Measurements from ENCODE around the gene SOX8. TPM values are rescaled to one million over a fixed set of nuclear protein-coding genes. Genes with fewer than 3 reads are reported as not detected.
A peak's percentile ranks its signal among the peaks of the same experiment; 100 is the strongest.

The SOX8 gene
- total RNA-seq, 1 donor from 2014 or later: 7.0 TPM

DNA sequence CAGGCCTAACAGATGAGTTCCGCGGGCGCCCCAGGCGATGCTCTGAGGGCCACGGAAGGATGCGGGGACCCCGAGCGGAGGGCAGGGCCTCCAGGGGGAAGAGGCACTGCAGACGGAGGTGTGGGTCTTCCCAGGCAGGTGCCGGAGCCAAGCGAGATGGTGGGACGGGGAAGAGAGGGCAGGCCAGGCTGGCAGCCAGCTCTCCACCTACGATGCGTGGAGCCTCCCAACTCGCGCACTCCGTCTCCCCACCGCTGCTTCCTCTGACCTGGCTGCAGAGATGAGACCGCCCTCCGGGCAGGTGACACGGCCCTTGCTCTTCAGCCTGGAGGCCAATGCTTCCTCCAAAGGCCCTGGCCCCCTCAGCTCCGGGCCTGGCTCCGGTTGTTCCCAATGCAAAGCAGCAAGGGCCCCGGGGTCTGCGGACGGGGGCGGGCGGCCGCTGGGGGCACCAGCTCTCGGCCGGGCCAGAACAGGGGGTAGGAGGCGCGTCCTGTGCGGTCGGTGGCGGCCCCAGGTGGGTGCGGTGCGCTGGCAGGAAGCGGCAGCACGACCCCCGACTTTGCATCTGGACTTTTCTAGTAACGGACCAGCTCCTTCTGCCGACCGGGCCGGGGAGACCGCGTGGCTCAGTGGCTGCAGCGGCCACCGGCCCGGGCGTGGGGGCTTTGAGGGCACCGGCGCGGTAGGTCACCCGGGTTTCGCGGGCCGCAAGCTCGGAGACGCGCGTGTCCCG lies 1.5 kb upstream of the SOX8 start:
- Mint-ChIP-seq H3K27ac (ENCODE audit: unreplicated experiment) (no peak overlapping the region), H3K27me3 (ENCODE audit: unreplicated experiment) (peaks cover 18% of the 10 kb centered on the region), H3K36me3 (ENCODE audit: unreplicated experiment) (no peaks in the 10 kb centered on the region), H3K4me1 (ENCODE audit: low read depth, unreplicated experiment) (peaks cover 25% of the 10 kb centered on the region), H3K9me3 (ENCODE audit: unreplicated experiment) (peaks cover 15% of the 10 kb centered on the region), H3K4me3 (ENCODE audit: unreplicated experiment) (peak overlapping the region; percentile 68)
- TF ChIP-seq, protein P1, sequence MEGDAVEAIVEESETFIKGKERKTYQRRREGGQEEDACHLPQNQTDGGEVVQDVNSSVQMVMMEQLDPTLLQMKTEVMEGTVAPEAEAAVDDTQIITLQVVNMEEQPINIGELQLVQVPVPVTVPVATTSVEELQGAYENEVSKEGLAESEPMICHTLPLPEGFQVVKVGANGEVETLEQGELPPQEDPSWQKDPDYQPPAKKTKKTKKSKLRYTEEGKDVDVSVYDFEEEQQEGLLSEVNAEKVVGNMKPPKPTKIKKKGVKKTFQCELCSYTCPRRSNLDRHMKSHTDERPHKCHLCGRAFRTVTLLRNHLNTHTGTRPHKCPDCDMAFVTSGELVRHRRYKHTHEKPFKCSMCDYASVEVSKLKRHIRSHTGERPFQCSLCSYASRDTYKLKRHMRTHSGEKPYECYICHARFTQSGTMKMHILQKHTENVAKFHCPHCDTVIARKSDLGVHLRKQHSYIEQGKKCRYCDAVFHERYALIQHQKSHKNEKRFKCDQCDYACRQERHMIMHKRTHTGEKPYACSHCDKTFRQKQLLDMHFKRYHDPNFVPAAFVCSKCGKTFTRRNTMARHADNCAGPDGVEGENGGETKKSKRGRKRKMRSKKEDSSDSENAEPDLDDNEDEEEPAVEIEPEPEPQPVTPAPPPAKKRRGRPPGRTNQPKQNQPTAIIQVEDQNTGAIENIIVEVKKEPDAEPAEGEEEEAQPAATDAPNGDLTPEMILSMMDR (IDR thresholded peaks at IDR 0.05; ENCODE audit: partially characterized antibody, unreplicated experiment): no peak
- DNase-seq: no peak

DNA sequence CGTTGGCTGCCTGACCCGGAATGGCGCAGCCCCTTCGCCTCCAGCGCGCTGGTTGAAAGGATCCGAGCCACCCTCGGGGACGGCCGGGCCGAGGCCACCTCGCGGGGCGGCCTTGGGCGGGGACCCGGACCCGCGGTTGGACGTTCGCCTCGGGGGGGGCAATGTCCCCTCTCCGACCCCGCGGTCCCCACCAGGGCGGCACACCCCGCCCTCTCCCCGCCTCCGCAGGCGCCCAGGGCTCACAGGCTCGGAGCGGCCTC lies 1.0 kb upstream of the SOX8 start:
- H3K27ac Mint-ChIP-seq (ENCODE audit: unreplicated experiment): no peak overlapping the region
- peaks cover 18% of the 10 kb centered on the region for H3K27me3 Mint-ChIP-seq (ENCODE audit: unreplicated experiment)
- DNase-seq: no peak
- H3K9me3 Mint-ChIP-seq (ENCODE audit: unreplicated experiment): peaks cover 15% of the 10 kb centered on the region
- peaks cover 24% of the 10 kb centered on the region for H3K4me1 Mint-ChIP-seq (ENCODE audit: low read depth, unreplicated experiment)
- H3K36me3 Mint-ChIP-seq (ENCODE audit: unreplicated experiment): no peaks in the 10 kb centered on the region
- H3K4me3 Mint-ChIP-seq (ENCODE audit: unreplicated experiment): no peak overlapping the region
- TF ChIP-seq, protein P1 (IDR thresholded peaks at IDR 0.05; ENCODE audit: partially characterized antibody, unreplicated experiment): no peak

DNA sequence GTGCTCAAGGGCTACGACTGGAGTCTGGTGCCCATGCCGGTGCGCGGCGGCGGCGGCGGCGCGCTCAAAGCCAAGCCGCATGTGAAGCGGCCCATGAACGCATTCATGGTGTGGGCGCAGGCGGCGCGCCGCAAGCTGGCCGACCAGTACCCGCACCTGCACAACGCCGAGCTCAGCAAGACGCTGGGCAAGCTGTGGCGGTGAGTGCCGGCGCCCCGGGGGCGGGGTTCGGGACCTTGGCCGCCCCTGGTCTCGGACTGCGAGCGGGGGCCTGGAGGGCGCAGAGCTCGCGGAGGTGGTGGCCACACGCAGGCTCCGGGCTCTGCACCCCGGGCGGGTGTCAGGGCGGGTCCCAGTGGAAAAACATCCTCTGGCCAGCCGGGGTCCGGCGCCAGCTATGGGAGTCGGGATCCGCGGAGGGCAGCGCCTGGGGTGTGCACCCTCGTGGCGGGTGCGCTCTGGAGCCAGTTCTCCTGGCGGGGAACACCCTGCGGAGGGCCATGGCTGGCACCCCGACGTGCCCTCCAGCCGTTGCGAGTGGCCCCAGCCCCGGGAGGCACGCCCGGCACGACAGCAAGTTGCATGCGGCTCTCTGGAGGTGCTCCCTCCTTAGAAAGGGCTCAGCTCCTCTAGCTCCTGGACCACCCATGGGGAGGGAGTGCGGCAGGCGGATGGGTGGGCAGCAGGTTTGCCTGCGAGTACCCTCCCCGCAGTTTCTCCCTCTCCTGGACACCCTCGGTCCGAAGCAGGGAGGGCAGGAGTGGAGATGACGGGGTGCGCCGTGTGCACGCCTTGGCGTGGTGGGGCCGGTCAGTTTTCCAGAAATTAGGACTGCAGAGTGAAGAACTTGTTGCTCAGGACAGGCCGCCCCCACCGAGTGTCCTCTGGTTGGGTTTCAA lies 824 bp downstream of the SOX8 start:
- Mint-ChIP-seq H3K27ac (ENCODE audit: unreplicated experiment) (no peak overlapping the region), H3K36me3 (ENCODE audit: unreplicated experiment) (no peaks in the 10 kb centered on the region), H3K4me1 (ENCODE audit: low read depth, unreplicated experiment) (peaks cover 15% of the 10 kb centered on the region), H3K4me3 (ENCODE audit: unreplicated experiment) (peak overlapping the region; percentile 70), H3K27me3 (ENCODE audit: unreplicated experiment) (peaks cover 14% of the 10 kb centered on the region), H3K9me3 (ENCODE audit: unreplicated experiment) (peaks cover 9% of the 10 kb centered on the region)
- no peak for DNase-seq
- TF ChIP-seq, protein P1 (IDR thresholded peaks at IDR 0.05; ENCODE audit: partially characterized antibody, unreplicated experiment): no peak

DNA sequence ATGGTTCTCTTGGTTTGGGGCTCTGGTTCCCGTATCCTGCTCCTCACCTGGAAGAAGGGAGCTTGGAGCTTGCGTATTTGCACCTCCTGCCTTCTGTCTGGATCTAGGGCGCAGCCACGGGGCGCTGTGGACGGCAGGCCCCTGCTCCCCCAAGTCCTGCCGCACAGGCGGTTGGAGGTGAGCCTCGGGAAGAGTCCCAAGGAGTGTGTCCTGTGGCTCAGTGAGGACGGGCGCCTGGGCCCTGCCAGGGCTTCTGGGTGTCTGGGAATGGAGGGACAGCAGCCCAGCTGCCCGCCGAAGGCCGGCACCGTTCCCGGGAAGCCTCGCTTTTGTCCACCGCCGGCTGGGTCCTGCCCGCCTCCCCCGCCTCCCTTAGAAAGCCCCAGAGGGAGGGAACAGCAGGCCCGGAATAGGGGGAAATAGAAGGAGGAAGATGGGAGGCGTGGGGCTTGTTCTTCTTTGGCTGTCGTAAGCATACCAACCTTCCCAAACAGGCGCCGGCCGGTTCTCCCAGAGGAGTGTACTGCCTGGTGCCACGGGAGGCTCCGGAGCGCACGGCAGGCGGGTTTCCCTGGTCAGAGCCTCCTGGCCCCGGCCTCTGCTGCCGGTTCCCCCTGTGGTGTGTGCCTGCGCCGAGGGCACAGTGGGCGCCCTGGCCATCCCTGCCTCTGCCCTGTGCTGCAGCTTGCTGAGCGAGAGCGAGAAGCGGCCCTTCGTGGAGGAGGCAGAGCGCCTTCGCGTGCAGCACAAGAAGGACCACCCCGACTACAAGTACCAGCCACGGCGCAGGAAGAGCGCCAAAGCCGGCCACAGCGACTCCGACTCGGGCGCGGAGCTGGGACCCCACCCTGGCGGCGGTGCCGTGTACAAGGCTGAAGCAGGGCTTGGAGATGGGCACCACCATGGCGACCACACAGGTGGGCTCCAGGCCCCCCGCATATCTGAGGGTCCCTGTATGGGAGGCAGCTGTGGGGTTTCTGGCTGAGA lies 1.8 kb downstream of the SOX8 start:
- H3K36me3 Mint-ChIP-seq (ENCODE audit: unreplicated experiment): no peaks in the 10 kb centered on the region
- peaks cover 3% of the 10 kb centered on the region for H3K9me3 Mint-ChIP-seq (ENCODE audit: unreplicated experiment)
- TF ChIP-seq, protein P1 (IDR thresholded peaks at IDR 0.05; ENCODE audit: partially characterized antibody, unreplicated experiment): no peak
- H3K4me3 Mint-ChIP-seq (ENCODE audit: unreplicated experiment): peak overlapping the region; percentile 70
- H3K27me3 Mint-ChIP-seq (ENCODE audit: unreplicated experiment): peaks cover 7% of the 10 kb centered on the region
- H3K4me1 Mint-ChIP-seq (ENCODE audit: low read depth, unreplicated experiment): peaks cover 7% of the 10 kb centered on the region
- no peak for DNase-seq
- H3K27ac Mint-ChIP-seq (ENCODE audit: unreplicated experiment): no peak overlapping the region
